ENCODE data around the gene SRC.

- TF ChIP-seq CTCF (IDR thresholded peaks at IDR 0.05), result no peak
- TF ChIP-seq POLR2A (IDR thresholded peaks at IDR 0.05), result no peak
Observed at GRCh38 chr20:37347891-37348791, 2.2 kb downstream of the SRC start.

All from thyroid gland (tissue), 4 donors.